Measurements from ENCODE around the gene PRCC. TPM values are rescaled to one million over a fixed set of nuclear protein-coding genes. Genes with fewer than 3 reads are reported as not detected.

The PRCC gene
- total and polyA plus RNA-seq, 2 of the 13 experiments (the other 11 are each of a cell fraction or from before 2014, with no cell fraction given) = 24.2 to 40.5 TPM

GRCh38 chr1:156751451-156751756 is 15.9 kb upstream of the PRCC start, which contains the start of gene HDGF:
Gene HDGF (minus strand): TSS chr1:156751675. CDS start chr1:156751429, 246 bp downstream.
- H3K79me2 ChIP-seq (ENCODE audit: insufficient read depth, low read length) = peaks cover 57% of the 10 kb centered on the region
- BruUV-seq (replicated peaks) = no TSS peak
- H3K27me3 ChIP-seq (ENCODE audit: control insufficient read depth in 1 of 2, insufficient read depth in 2 of 2, low read length in 2 of 2) = no peaks in the 10 kb centered on the region; a peak in 1 of 5 replicates
- no peaks in the 10 kb centered on the region for H3K9me3 ChIP-seq (ENCODE audit: low read length)
- H3K36me3 ChIP-seq (replicated peaks in 1 of 2; ENCODE audit: control insufficient read depth in 1 of 2, insufficient read depth in 2 of 2, low read length in 2 of 2) = no peaks in the 10 kb centered on the region
- 0% methylated on average over 13 of the region's 48 CpGs for WGBS (ENCODE audit: low lambda C conversion rate)
- H3K4me2 ChIP-seq (ENCODE audit: low read depth, low read length) = peak within 1 kb of the TSS; percentile 98
- no peak within 1 kb of the TSS for H2AFZ ChIP-seq (ENCODE audit: low read length)
- H4K20me1 ChIP-seq (ENCODE audit: insufficient read depth, low read length) = peaks cover 2% of the 10 kb centered on the region; the same call in 1 of the 2 replicates
- intact Hi-C loops (cut with micrococcal nuclease; ENCODE audit: unreplicated experiment) (loop anchor here (1.0 kb wide), 1 partner anchor 16 kb away; the partner anchor contains the start of gene PRCC), in situ Hi-C loops (cut with HindIII; ENCODE audit: extremely low pct_ligation_motif_present, low pct_unique_long_range_greater_than_20kb) (no loop called here)
- POLR2A ChIA-PET = interaction anchor here (0.6 to 4.5 kb wide), 9 partner anchors 10 to 242 kb away, joined by 3 to 67 read pairs (median 5); partner anchors contain the start of genes ISG20L2, METTL25B, MRPL24 and PRCC
- FAIRE-seq (no peak), ATAC-seq (no peak; the same call in 1 of the 3 replicates), DNase-seq (ENCODE audit: low spot score) (no peak)
- CTCF ChIA-PET (ENCODE audit: low intra/inter-chr PET ratio, low total read pairs) = no interaction called here
- H3K4me1 ChIP-seq (ENCODE audit: insufficient read depth, low read length) = peaks cover 42% of the 10 kb centered on the region
- peak within 1 kb of the TSS; percentile 87 to 90 (median 88) for H3K4me3 ChIP-seq (replicated peaks in 1 of 3; ENCODE audit: insufficient read depth in 1 of 3, low read depth in 2 of 3, low read length in 3 of 3)
- H3K9ac ChIP-seq (ENCODE audit: insufficient read depth, low read depth, low read length) = peak within 1 kb of the TSS; percentile 95
- peak within 1 kb of the TSS; percentile 100 for H3K27ac ChIP-seq (ENCODE audit: extremely low read length, insufficient read depth, low read length)
- TF ChIP-seq TOE1 (CRISPR knock-in tag; IDR thresholded peaks at IDR 0.05) = no peak
- TF ChIP-seq ZBTB25 (CRISPR knock-in tag; IDR thresholded peaks at IDR 0.05) = 0 out of 2 replicates have a peak, but pooled peaks have one; percentile 18
- TF ChIP-seq AGO2 (optimal IDR thresholded peaks at IDR 0.05; ENCODE audit: low read depth, low read length) = peak; percentile 18
- TF ChIP-seq ZNF580 (CRISPR knock-in tag; IDR thresholded peaks at IDR 0.05; ENCODE audit: borderline replicate concordance, low read depth) = no peak
- no peak for TF ChIP-seq HBP1 (CRISPR knock-in tag; IDR thresholded peaks at IDR 0.05; ENCODE audit: low read depth)
- no peak for TF ChIP-seq ZNF281 (CRISPR knock-in tag; IDR thresholded peaks at IDR 0.05; ENCODE audit: borderline replicate concordance)
- TF ChIP-seq ZNF136 (CRISPR knock-in tag; IDR thresholded peaks at IDR 0.05; ENCODE audit: low read depth) = no peak
- no peak for TF ChIP-seq ZNF710 (CRISPR knock-in tag; IDR thresholded peaks at IDR 0.05; ENCODE audit: borderline replicate concordance)
- no peak for TF ChIP-seq ZNF414 (CRISPR knock-in tag; IDR thresholded peaks at IDR 0.05)
- TF ChIP-seq DBP (CRISPR knock-in tag; IDR thresholded peaks at IDR 0.05; ENCODE audit: not compliant biosample characterization) = no peak
- no peak for TF ChIP-seq CTCF (CRISPR knock-in tag; IDR thresholded peaks at IDR 0.05)
- no peak for TF ChIP-seq HDAC1 (CRISPR knock-in tag; IDR thresholded peaks at IDR 0.05)
